NB4 (cell line): ENCODE data around the gene KCNAB2.

Experiments used
- CTCF ChIP-seq: IDR thresholded peaks from one replicate; pipeline ENCODE4 v1.5.1; 2012; ENCODE audit warnings: low read depth, low read length
- MAX ChIP-seq: IDR thresholded peaks from 2 replicates; pipeline ENCODE4 v1.6.1; 2011; ENCODE audit warnings: low read depth, low read length
- MYC ChIP-seq: IDR thresholded peaks from 2 replicates; pipeline ENCODE4 v1.6.1; 2011; ENCODE audit warnings: low read depth, low read length
- POLR2A ChIP-seq: IDR thresholded peaks from 2 replicates; pipeline ENCODE4 v1.6.1; 2011; ENCODE audit warnings: mild to moderate bottlenecking; ENCODE audit not compliant: insufficient read length; ENCODE audit errors: extremely low read depth

- TF ChIP-seq CTCF (no peak), POLR2A (no peak), MYC (no peak), MAX (no peak)
Measured at GRCh38 chr1:6121651-6122370, 76.1 kb downstream of the KCNAB2 start.
